ENCODE results near the gene NAGS. TPM values are rescaled to one million over a fixed set of nuclear protein-coding genes. Genes with fewer than 3 reads are reported as not detected.

The NAGS gene
- total and polyA plus RNA-seq, 2 experiments from 2014 or later = 4.2 to 7.2 TPM

- no peaks in the 10 kb centered on the region for H3K36me3 ChIP-seq (ENCODE audit: insufficient read depth)
- TF ChIP-seq CTCF (conservative IDR thresholded peaks at IDR 0.05; ENCODE audit: low read depth in 2 of 2) (0 out of 4 replicates have a peak, but pooled peaks of 1 of the 2 experiments have one; percentile 11), ETS1 (IDR thresholded peaks at IDR 0.05) (0 out of 2 replicates have a peak, but pooled peaks have one; percentile 41), ZNF114 (CRISPR knock-in tag; IDR thresholded peaks at IDR 0.05) (no peak), POLR2AphosphoS5 (IDR thresholded peaks at IDR 0.05; ENCODE audit: low read depth) (peak; percentile 34; the same call in 1 of the 2 replicates)
- H3K9me2 ChIP-seq (ENCODE audit: insufficient read depth) = no peaks in the 10 kb centered on the region
- H3K27me3 ChIP-seq (ENCODE audit: insufficient read depth) = peaks cover 37% of the 10 kb centered on the region
- H3F3A ChIP-seq (replicated peaks; ENCODE audit: low read depth) = peaks cover 12% of the 10 kb centered on the region; the same call in 1 of the 2 replicates
- Mint-ChIP-seq H3K27me3 (ENCODE audit: insufficient read depth, low read depth, poor library complexity) (peaks cover 42% of the 10 kb centered on the region), H3K36me3 (ENCODE audit: low read depth) (peaks cover 16% of the 10 kb centered on the region), H3K9me3 (no peaks in the 10 kb centered on the region), H3K27ac (no peak overlapping the region), H3K4me3 (peak overlapping the region; percentile 84), H3K4me1 (peaks cover 18% of the 10 kb centered on the region)
- H3K79me2 ChIP-seq (replicated peaks; ENCODE audit: insufficient read depth) = no peaks in the 10 kb centered on the region
- peaks cover 14% of the 10 kb centered on the region for H3K4me1 ChIP-seq (ENCODE audit: insufficient read depth)
- peak; percentile 1 for ATAC-seq
- peaks cover 10% of the 10 kb centered on the region; the same call in 1 of the 2 replicates for H4K20me1 ChIP-seq (replicated peaks; ENCODE audit: insufficient read depth)
- H3K4me2 ChIP-seq = peak overlapping the region; percentile 99
- H3K27ac ChIP-seq (ENCODE audit: low read depth) = peak overlapping the region; percentile 50; the same call in 1 of the 2 replicates
- H2AFZ ChIP-seq = peak overlapping the region; percentile 84
- DNase-seq (ENCODE audit: low spot score) = no peak
- peak overlapping the region; percentile 97 for H3K4me3 ChIP-seq
These were observed 3.2 kb downstream of the NAGS start for GRCh38 chr17:44007346-44008204.

GRCh38 chr17:44008205-44008909, 3.9 kb downstream of the NAGS start:
- Histone ChIP-seq H3K79me2 (replicated peaks; ENCODE audit: insufficient read depth) (no peaks in the 10 kb centered on the region), H3K9me2 (ENCODE audit: insufficient read depth) (no peaks in the 10 kb centered on the region), H3F3A (replicated peaks; ENCODE audit: low read depth) (peaks cover 12% of the 10 kb centered on the region; the same call in 1 of the 2 replicates), H2AFZ (no peak overlapping the region), H3K27ac (ENCODE audit: low read depth) (no peak overlapping the region), H3K36me3 (ENCODE audit: insufficient read depth) (no peaks in the 10 kb centered on the region), H4K20me1 (replicated peaks; ENCODE audit: insufficient read depth) (peaks cover 10% of the 10 kb centered on the region; the same call in 1 of the 2 replicates), H3K4me2 (peak overlapping the region; percentile 99), H3K4me3 (peak overlapping the region; percentile 97), H3K4me1 (ENCODE audit: insufficient read depth) (peaks cover 14% of the 10 kb centered on the region), H3K27me3 (ENCODE audit: insufficient read depth) (peaks cover 29% of the 10 kb centered on the region)
- Mint-ChIP-seq H3K4me3 (peak overlapping the region; percentile 84), H3K36me3 (ENCODE audit: low read depth) (peaks cover 16% of the 10 kb centered on the region), H3K27ac (no peak overlapping the region), H3K27me3 (ENCODE audit: insufficient read depth, low read depth, poor library complexity) (peaks cover 42% of the 10 kb centered on the region), H3K4me1 (peaks cover 18% of the 10 kb centered on the region), H3K9me3 (no peaks in the 10 kb centered on the region)
- no peak for ATAC-seq
- DNase-seq (ENCODE audit: low spot score) = peak; percentile 65
- TF ChIP-seq ETS1 (IDR thresholded peaks at IDR 0.05) = peak; percentile 62; the same call in 1 of the 2 replicates
- TF ChIP-seq ZNF331 (CRISPR knock-in tag; IDR thresholded peaks at IDR 0.05; ENCODE audit: low read depth) = no peak
- TF ChIP-seq STAT1 (IDR thresholded peaks at IDR 0.05; ENCODE audit: unreplicated experiment) = no peak
- no peak for TF ChIP-seq POLR2AphosphoS5 (IDR thresholded peaks at IDR 0.05; ENCODE audit: low read depth)
- no peak for TF ChIP-seq NANOG (IDR thresholded peaks at IDR 0.05; ENCODE audit: borderline replicate concordance)
- TF ChIP-seq REST (IDR thresholded peaks at IDR 0.05; ENCODE audit: unreplicated experiment) = no peak
- no peak for TF ChIP-seq ZNF114 (CRISPR knock-in tag; IDR thresholded peaks at IDR 0.05)
- TF ChIP-seq CREB1 (CRISPR knock-in tag; IDR thresholded peaks at IDR 0.05; ENCODE audit: low read depth) = no peak
